Motor neuron (in vitro differentiated cells): ENCODE results near the gene PITRM1. TPM values are rescaled to one million over a fixed set of nuclear protein-coding genes. Genes with fewer than 3 reads are reported as not detected.
"Not testable (repeated sequence)": the region's sequence is repeated elsewhere in the genome, so short reads cannot be mapped to it uniquely, and the experiment has no call there.

Experiments
- ATAC-seq, 8 experiments: fragments of 200-7000 bp; cut with Tn5 transposase; replicated peaks in 6 of 8; 2 replicates each; pipeline ENCODE4 v1.8.0; 2021; ENCODE audit warnings: mild to moderate bottlenecking in 8 of 8, moderate library complexity in 8 of 8
- H3K27ac ChIP-seq, 2 donors: fragments of 250-450 bp; sonication (Bioruptor Pico); 2 replicates each; pipeline ENCODE4 v1.9.0; 2021; ENCODE audit warnings: antibody characterized with exemption in 2 of 2, mild to moderate bottlenecking in 2 of 2, moderate library complexity in 1 of 2
- H3K4me1 ChIP-seq, 2 donors: fragments of 250-450 bp; sonication (Bioruptor Pico); replicated peaks in 1 of 2; 2 replicates each; pipeline ENCODE4 v1.6.1; 2021; ENCODE audit warnings: antibody characterized with exemption in 2 of 2, mild to moderate bottlenecking in 2 of 2, moderate library complexity in 1 of 2
- H3K4me3 ChIP-seq, 5 donors: fragments of 250-450 bp; sonication (Bioruptor Pico); 2 replicates each; pipeline ENCODE4 v1.9.0; 2021; ENCODE audit warnings: antibody characterized with exemption in 5 of 5, mild to moderate bottlenecking in 5 of 5, moderate library complexity in 4 of 5
- WGBS, 10 experiments: fragments of 450-650 bp; shearing (Covaris generic); methylation state at CpG; one replicate each; pipeline ENCODE4 v1.0.0; 2022; 5-methylcytosine and 5-hydroxymethylcytosine counted together
- in situ Hi-C, 9 experiments: fragments of 400-800 bp; cut with MboI; loops; one replicate each; pipeline ENCODE4 v1.15.0; 2021; ENCODE audit warnings: low sequenced_read_pairs in 9 of 9, low pct_unique_long_range_greater_than_20kb in 2 of 9; ENCODE audit not compliant: unreplicated experiment in 9 of 9
- total RNA-seq, 8 experiments: library from RNA; unstranded; fragments of 300-600 nt; gene quantifications; 2 replicates each; pipeline versions ENCODE4 v1.2.3 to v1.2.4, GENCODE V29; 2022

The PITRM1 gene, protein sequence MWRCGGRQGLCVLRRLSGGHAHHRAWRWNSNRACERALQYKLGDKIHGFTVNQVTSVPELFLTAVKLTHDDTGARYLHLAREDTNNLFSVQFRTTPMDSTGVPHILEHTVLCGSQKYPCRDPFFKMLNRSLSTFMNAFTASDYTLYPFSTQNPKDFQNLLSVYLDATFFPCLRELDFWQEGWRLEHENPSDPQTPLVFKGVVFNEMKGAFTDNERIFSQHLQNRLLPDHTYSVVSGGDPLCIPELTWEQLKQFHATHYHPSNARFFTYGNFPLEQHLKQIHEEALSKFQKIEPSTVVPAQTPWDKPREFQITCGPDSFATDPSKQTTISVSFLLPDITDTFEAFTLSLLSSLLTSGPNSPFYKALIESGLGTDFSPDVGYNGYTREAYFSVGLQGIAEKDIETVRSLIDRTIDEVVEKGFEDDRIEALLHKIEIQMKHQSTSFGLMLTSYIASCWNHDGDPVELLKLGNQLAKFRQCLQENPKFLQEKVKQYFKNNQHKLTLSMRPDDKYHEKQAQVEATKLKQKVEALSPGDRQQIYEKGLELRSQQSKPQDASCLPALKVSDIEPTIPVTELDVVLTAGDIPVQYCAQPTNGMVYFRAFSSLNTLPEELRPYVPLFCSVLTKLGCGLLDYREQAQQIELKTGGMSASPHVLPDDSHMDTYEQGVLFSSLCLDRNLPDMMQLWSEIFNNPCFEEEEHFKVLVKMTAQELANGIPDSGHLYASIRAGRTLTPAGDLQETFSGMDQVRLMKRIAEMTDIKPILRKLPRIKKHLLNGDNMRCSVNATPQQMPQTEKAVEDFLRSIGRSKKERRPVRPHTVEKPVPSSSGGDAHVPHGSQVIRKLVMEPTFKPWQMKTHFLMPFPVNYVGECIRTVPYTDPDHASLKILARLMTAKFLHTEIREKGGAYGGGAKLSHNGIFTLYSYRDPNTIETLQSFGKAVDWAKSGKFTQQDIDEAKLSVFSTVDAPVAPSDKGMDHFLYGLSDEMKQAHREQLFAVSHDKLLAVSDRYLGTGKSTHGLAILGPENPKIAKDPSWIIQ
- total RNA-seq, result 100 to 1,000 TPM in 3 of 8 experiments, 10 to 100 TPM in 5; 33.2 to 153 (median 56.6) TPM

DNA sequence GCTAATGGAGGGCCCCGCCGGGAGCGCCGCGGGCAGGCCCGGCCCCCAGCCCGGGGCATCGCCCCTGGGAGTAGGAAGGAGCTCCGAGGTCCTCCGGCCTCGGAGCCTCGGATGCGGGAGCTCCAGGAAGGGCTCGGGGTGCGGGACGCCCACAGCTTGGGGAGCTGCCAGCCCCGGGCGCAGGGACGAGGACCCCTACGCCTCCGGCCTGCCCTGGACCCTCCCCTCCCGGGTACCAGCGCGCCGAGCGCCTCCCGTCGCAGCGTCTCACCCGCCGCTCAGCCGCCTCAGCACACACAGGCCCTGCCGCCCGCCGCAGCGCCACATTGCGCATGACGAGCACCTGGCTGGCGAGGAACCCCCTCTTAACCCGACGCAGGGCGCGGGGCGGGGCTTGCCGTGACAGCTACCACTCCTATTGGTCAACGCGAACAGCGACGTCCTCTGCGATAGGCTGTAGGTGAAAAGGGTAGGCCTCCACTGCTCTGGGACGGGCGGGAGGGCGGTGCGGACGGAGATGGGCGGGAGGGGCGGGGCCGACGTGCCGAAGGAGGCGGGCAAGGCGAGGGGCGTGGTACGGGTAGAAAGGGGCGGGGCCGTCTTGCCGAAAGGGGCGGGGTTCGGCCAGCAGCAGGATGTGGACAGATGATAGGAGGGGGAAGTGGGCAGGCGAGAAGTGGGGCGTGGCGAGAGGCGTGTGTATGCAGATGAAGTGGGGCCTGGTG, at the start of gene PITRM1:
Gene PITRM1 (minus strand): TSS at position 337 of the 725 bp plus-strand sequence. CDS start 10 bp downstream, at position 327.
- peak within 1 kb of the TSS; percentile 61 to 81 for H3K27ac ChIP-seq
- H3K4me1 ChIP-seq, result peaks cover 2 to 7% of the 10 kb centered on the region in 2 donors
- in situ Hi-C loops, result no loop called here
- peak; percentile 93 to 97 (median 96) for ATAC-seq
- WGBS, 10 experiments, result 0% methylated on average over 1 to 6 of the region's 73 CpGs; no CpG with 5 or more reads in 8 of the 10 experiments
- H3K4me3 ChIP-seq, result peak within 1 kb of the TSS; percentile 68 to 93 (median 76)

DNA sequence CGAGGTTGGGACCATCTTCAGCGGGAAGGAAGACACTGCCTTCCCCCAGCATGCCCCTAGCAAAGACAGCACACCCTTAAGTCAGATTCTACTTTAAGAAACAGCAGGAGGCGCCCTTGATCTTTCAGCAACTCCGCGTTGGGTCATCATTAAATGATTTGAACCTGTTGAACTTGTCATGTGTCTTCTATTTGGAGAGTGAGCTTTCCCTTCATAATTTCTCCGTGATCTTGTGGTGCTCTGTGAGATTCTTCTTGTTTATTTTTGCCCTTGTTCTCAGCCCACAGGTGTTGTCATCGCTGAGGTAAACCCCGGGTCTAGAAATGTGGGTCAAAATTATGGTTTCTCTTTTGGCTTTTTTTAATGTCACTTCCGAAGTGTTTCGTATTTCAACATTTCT, 49.5 kb upstream of the PITRM1 start:
- in situ Hi-C loops, result loop anchor here in 5 of 9 experiments (25.0 kb wide), 2 partner anchors 1540 to 1565 kb away; no protein-coding TSS in a partner anchor
- peak in 2 of 8 experiments; percentile 65 to 79 for ATAC-seq
- WGBS, 10 experiments, result 7 to 94% (median 85%) methylated on average over 2 to 7 of the region's 10 CpGs
- peaks cover 3 to 4% of the 10 kb centered on the region in 2 donors for H3K4me1 ChIP-seq
- H3K27ac ChIP-seq, result no peak overlapping the region
- H3K4me3 ChIP-seq, result no peak overlapping the region

DNA sequence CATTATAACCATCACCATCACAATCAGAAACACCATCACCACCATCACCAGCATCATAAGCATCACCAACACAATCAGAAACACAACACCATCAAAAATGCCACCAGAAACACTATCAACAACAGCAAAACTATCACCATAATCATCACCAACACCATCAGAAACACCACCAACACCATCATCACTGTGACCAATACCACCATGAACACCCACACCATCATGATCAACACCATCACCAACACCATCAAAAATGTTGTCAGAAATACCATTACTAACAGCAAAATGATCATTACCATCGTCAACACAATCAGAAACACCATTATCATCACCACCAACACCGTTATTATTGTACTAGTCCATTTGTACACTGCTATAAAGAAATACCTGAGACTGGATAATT, 49.0 kb upstream of the PITRM1 start:
- no CpG with 5 or more reads among the region's 2 CpGs for WGBS, 10 experiments
- not testable (repeated sequence) for ATAC-seq, H3K27ac ChIP-seq, H3K4me1 ChIP-seq, H3K4me3 ChIP-seq
- in situ Hi-C loops, result loop anchor here in 5 of 9 experiments (25.0 kb wide), 2 partner anchors 1541 to 1566 kb away; no protein-coding TSS in a partner anchor

DNA sequence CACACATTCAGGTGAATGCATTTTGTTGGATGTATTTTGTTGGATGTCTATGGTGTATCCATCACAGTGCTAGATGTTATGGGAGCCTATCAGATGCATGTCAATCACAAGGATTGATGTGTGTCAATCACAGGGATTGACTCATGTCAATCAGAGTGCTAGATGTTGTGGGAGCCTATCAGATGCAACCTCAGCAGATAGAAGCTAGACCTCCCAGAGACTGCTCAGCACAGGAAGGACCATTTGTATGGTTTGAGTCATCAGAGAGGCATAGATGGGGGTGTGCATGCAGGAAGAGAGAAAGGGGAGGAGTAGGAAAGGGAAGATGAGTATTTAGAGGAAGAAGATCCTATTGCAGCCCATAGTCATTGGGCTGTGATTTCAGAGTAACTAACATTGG, 48.3 kb upstream of the PITRM1 start:
- Histone ChIP-seq H3K4me1 (no peaks in the 10 kb centered on the region), H3K27ac (no peak overlapping the region), H3K4me3 (no peak overlapping the region)
- in situ Hi-C loops, result loop anchor here in 5 of 9 experiments (25.0 kb wide), 2 partner anchors 1541 to 1566 kb away; no protein-coding TSS in a partner anchor
- peak in 2 of 8 experiments; percentile 27 to 52 for ATAC-seq

DNA sequence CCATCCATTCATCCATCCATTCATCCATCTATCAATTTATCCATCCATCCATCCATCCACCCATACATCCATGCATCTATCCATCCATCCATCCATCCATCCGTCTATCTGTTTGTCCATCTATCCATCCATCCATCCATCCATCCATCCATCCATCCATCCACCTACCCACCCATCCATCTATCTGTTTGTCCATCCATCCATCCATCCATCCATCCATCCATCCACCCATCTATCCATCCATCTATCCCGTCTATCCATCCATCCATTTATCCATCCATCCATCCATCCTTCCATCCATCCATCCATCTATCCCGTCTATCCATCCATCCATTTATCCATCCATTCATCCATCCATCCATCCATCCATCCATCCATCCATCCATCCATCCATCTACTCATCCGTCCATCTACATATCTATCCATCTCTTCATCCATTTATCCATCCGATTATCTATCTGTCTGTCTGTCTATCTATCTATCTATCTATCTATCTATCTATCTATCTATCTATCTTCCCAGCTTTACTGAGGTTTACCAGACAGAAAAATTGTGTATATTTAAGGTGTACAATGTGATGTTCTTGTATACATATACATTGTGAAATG, 46.5 kb upstream of the PITRM1 start:
- ATAC-seq, H3K4me3 ChIP-seq, H3K27ac ChIP-seq: not testable (repeated sequence)
- H3K4me1 ChIP-seq, result peaks cover 12 to 15% of the 10 kb centered on the region in 2 donors
- in situ Hi-C loops, result loop anchor here in 5 of 9 experiments (25.0 kb wide), 2 partner anchors 1543 to 1568 kb away; no protein-coding TSS in a partner anchor
- WGBS, 10 experiments, result 75 to 98% (median 88%) methylated on average over 1 to 5 of the region's 5 CpGs

DNA sequence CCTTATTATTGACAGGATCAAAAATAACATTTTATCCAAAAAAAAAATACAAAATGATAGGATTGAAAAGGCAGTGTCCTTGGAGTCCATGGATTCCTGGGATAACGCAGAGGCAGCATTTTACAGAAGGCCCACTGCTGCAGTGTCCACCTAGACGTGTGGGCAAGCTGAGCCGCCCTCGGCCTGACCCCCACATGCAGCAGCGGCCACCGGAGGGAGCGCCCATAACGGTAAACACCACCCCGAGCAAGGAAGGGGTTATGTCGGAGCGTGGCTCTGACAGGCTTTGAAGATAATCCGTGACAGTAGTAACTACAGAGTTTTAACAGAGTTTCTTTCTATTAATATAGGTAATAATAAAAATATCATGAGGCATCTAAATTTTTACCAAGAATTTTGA, 45.3 kb upstream of the PITRM1 start:
- Histone ChIP-seq H3K4me3 (no peak overlapping the region), H3K27ac (no peak overlapping the region), H3K4me1 (peaks cover 19 to 25% of the 10 kb centered on the region in 2 donors)
- WGBS, 10 experiments, result 60 to 100% (median 91%) methylated on average over 1 to 9 of the region's 12 CpGs; no CpG with 5 or more reads in 2 of the 10 experiments
- ATAC-seq, result no peak
- in situ Hi-C loops, result loop anchor here in 5 of 9 experiments (25.0 kb wide), 2 partner anchors 1544 to 1569 kb away; no protein-coding TSS in a partner anchor

DNA sequence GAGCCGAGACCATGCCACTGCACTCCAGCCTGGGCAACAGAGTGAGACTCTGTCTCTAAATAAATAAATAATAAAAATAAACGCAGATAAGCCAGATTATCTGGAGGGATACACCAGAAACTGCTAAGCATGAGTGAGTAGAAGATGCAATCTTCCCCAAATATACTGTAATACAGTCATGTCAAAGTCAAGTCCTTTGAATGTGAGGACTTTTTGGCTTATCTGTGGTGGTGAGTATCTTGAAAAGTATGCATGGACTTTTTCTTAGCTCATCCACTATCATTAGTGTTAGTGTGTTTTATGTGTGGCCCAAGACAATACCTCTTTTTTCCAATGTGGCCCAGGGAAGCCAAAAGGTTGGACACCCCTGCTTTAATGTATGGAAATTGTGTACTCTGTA, 44.7 kb upstream of the PITRM1 start:
- 14 to 100% (median 50%) methylated on average over 1 of the region's 2 CpGs; no CpG with 5 or more reads in 5 of the 10 experiments for WGBS, 10 experiments
- ATAC-seq, result no peak
- peaks cover 19 to 25% of the 10 kb centered on the region in 2 donors for H3K4me1 ChIP-seq
- no peak overlapping the region for H3K4me3 ChIP-seq
- in situ Hi-C loops, result loop anchor here in 5 of 9 experiments (25.0 kb wide), 2 partner anchors 1545 to 1570 kb away; no protein-coding TSS in a partner anchor
- H3K27ac ChIP-seq, result no peak overlapping the region

DNA sequence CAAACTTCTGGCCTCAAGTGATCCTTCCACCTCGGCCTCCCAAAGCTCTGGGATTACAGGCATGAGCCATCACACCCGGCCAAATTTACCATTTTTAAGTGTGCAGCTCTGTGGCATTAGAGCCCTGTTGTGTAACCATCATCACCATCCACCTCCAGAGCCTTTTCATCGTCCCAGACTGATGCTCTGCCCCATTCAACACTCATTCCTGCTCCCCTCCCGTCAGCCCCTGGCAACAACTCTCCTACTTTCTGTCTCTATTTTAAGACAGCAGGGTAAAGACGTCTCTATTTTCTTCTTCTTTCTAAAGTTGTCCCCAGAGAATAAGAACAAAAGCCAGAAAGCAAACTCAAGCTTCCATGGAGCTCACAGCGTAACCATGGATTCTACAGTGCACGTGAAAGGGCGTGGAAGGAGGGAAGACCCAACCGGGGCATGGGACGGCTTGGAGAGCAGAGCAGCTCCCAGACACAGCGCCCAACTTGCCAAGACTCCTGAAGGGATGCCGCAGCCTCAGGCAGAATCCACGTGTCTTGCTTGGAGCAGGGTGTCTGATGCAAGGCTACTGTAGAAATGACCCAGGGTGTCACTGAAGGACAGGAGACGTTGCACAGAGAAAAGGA, 42.7 kb upstream of the PITRM1 start:
- Histone ChIP-seq H3K27ac (peak overlapping the region in 1 of 2 donors; percentile 6), H3K4me1 (peaks cover 19 to 25% of the 10 kb centered on the region in 2 donors), H3K4me3 (no peak overlapping the region)
- WGBS, 10 experiments, result 33 to 90% (median 75%) methylated on average over 1 to 11 of the region's 14 CpGs
- in situ Hi-C loops, result loop anchor here in 5 of 9 experiments (25.0 kb wide), 2 partner anchors 1547 to 1572 kb away; no protein-coding TSS in a partner anchor
- ATAC-seq, result peak in 5 of 8 experiments; percentile 29 to 94 (median 61)

DNA sequence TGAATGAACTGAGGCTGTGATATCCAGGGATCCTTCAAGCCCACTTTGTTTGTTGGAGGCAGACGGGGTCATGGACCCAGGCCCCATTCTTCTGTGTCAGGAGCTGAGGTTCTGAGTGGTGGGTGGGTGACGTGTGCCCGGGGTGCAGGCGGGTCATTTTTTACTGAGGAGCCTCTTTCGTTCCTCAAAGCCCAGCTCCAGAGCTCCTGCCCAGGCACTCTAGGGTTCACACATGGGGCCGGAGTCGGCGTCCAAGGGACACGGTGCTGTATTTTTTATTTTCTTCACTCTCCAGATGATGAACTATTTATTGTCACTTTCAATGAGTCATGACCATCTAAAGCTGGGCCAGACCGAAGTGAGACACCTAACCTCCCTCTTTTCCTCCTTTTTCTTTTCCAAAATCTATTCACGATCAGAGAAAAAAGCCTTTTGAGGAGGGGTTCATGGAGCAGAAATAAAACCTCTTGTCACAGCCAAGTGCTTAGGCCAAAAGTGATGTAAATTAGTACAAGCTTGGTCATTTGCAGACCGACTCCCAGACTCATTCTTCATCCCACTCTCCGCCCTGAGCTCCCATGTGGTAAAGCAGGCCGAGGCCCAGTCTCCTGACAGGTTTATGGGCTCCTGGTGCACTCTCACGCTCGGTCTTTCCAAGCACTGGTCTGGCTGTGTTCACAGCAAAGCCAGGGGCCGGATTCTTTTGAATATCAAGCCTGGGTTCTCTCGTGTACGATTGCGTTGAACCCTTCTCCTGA, 41.4 kb upstream of the PITRM1 start:
- in situ Hi-C loops, result loop anchor here in 5 of 9 experiments (25.0 kb wide), 2 partner anchors 1548 to 1573 kb away; no protein-coding TSS in a partner anchor
- 0 to 89% (median 55%) methylated on average over 2 to 12 of the region's 20 CpGs; no CpG with 5 or more reads in 1 of the 10 experiments for WGBS, 10 experiments
- H3K27ac ChIP-seq, result peak overlapping the region in 1 of 2 donors; percentile 34

DNA sequence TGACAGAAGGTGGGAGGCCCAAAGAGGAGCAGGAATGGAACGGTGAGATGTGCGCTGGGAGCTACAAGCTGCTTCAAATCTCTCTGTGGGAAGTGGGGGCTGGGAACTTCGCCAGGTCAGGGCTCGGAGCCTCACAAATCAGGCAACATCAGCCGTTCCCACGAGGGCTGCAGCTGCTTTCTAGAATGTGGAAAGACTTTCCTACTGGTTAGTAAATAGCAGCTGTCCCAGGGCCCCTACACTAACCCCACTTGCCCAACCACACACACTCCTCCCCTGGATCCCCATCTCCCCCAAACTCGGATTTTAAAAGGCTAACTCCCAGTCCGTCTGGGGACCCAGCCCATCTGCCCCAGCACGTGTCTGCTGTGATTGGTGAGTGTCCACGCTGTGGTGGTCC, 40.6 kb upstream of the PITRM1 start:
- ATAC-seq, result no peak
- no peak overlapping the region for H3K27ac ChIP-seq
- H3K4me1 ChIP-seq, result peaks cover 19 to 25% of the 10 kb centered on the region in 2 donors
- 70 to 76% (median 74%) methylated on average over 2 to 6 of the region's 10 CpGs; no CpG with 5 or more reads in 6 of the 10 experiments for WGBS, 10 experiments
- in situ Hi-C loops, result loop anchor here in 5 of 9 experiments (25.0 kb wide), 2 partner anchors 1549 to 1574 kb away; no protein-coding TSS in a partner anchor
- H3K4me3 ChIP-seq, result no peak overlapping the region

More for the DNA sequence above, 41.4 kb upstream of the PITRM1 start:
- H3K4me1 ChIP-seq, result peaks cover 19 to 25% of the 10 kb centered on the region in 2 donors
- no peak overlapping the region for H3K4me3 ChIP-seq
- ATAC-seq, result peak in 5 of 8 experiments; percentile 14 to 88 (median 75)
